Esophagus squamous epithelium (tissue), 5 donors: Measurements from ENCODE around the gene ACOX2. TPM values are rescaled to one million over a fixed set of nuclear protein-coding genes. Genes with fewer than 3 reads are reported as not detected.
A peak's percentile ranks its signal among the peaks of the same experiment; 100 is the strongest.

Source experiments
- DNase-seq: peaks from one replicate; lab custom pipeline; 2025; lab: John Stamatoyannopoulos, UW
- H3K27ac ChIP-seq, 4 donors: fragments of 200-600 bp; sonication (generic); one replicate each; pipeline ENCODE4 v1.5.1; 2016 to 2019; ENCODE audit warnings: mild to moderate bottlenecking in 1 of 4
- H3K27me3 ChIP-seq, 4 donors: fragments of 200-600 bp; sonication (generic); 1 replicate in 3 of 4; 2 replicates in 1 of 4; pipeline versions ENCODE4 v1.5.1 to v1.6.0; 2017 to 2021; ENCODE audit warnings: antibody characterized with exemption in 1 of 4
- H3K36me3 ChIP-seq, 3 donors: fragments of 200-600 bp; sonication (generic); one replicate each; pipeline ENCODE4 v1.5.1; 2016 to 2019
- H3K4me1 ChIP-seq, 3 donors: fragments of 200-600 bp; sonication (generic); one replicate each; pipeline ENCODE4 v1.5.1; 2017 to 2019
- H3K4me3 ChIP-seq, 4 donors: fragments of 200-600 bp; sonication (generic); 1 replicate in 3 of 4; 2 replicates in 1 of 4; pipeline ENCODE4 v1.5.1; 2016 to 2019; ENCODE audit warnings: mild to moderate bottlenecking in 2 of 4, moderate library complexity in 1 of 4
- H3K9me3 ChIP-seq, 3 donors: fragments of 200-600 bp; sonication (generic); one replicate each; pipeline ENCODE4 v1.5.1; 2016 to 2019
- POLR2A ChIP-seq, 4 donors: fragments of 450-650 bp; IDR thresholded peaks; one replicate each; pipeline ENCODE4 v1.6.1; 2017; ENCODE audit warnings: antibody characterized with exemption in 4 of 4, mild to moderate bottlenecking in 4 of 4, moderate library complexity in 3 of 4
- WGBS, 2 donors: methylation state at CpG; one replicate each; pipeline ENCODE4 v1.1.5; 2018; 5-methylcytosine and 5-hydroxymethylcytosine counted together
- intact Hi-C: fragments of 100-400 bp; cut with DNase I; formaldehyde crosslinking; loops from one replicate; pipeline ENCODE4 v1.15.0; 2022
- total RNA-seq, 4 donors: library from RNA; depleted of rRNA; stranded (reverse); fragments of >200 nt; gene quantifications; one replicate each; pipeline ENCODE4 v1.1.0, GENCODE V29; 2016
- TF ChIP-seq, protein P1 (sequence below), 6 experiments: fragments of 450-650 bp in 4 of 6; fragments of 200-600 bp in 2 of 6; sonication (generic) in 2 of 6; IDR thresholded peaks; one replicate each; pipeline ENCODE4 v1.5.1; 2016 to 2019; ENCODE audit warnings: antibody characterized with exemption in 6 of 6, mild to moderate bottlenecking in 4 of 6, moderate library complexity in 4 of 6
- donor health status: DM: yes; HTN: yes; CAD: no.

The ACOX2 gene
- total RNA-seq, 4 donors from 2014 or later, result 5.3 to 14.1 (median 10.0) TPM

DNA sequence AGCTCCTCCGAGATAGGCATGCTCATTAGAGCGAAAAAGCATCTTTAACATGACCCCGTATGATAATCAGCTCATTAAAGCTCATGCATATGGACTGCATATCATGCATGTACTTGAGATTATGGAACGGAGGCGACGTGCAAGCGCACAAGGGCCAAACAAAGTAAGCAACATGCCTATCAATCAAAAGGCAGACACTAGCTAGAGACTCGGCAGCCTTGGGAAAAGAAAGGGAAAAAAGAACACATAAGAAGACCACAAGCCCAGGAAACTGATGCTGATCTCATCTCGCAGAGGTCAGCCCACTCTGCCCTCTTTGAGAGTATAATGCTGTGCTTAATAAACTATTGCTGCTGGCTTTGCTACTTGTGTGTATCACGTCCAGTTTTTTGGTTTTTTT lies 2.6 kb upstream of the ACOX2 start:
- intact Hi-C loops, result no loop called here
- no peak for DNase-seq
- peaks cover 0 to 6% (median 0%) of the 10 kb centered on the region in 3 donors for H3K36me3 ChIP-seq

DNA sequence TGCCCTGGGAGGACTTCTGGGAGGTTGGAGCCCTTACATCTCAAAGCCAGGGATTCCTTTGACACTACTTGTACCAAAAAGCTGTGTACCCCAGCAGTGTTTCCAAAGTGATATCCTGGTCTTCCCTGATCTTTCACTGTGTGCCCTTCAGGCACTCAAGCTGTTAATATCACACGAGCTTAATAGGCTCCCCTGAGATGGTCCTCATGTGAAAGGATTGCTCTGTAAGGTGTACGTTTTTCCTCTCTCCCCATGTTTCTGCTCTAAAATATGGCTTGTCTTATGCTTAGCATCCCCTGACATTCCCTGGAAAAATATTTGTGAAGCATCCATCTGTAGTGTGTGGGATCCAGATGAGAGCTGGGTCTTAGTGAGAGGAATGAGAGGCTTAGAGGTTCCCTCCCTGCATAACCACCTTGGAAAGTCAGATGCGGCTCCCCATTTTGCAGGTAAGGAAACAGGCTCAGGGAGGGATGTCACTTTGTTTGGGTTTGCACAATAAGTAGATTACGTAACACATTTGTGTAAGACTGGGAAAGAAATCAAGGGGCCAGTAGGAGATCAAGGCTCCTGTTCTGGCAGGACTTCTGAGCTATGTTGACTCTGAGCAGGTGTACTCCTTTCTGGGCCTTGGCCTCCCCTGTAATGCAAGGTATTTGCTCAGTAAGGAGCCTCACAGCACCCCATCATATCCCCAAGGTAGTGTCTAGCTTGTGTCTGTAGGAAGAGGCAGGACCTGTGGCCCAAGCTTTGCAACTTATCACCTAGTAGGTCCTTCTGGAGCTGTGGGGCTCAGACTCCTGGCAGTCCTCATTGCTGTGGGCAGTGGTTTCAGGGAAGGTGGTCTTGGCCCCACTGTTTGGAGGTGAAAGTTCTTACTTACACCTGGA lies 667 bp upstream of the ACOX2 start:
- Histone ChIP-seq H3K4me3 (no peak overlapping the region), H3K27me3 (no peaks in the 10 kb centered on the region), H3K4me1 (peaks cover 23 to 38% (median 35%) of the 10 kb centered on the region in 3 donors), H3K27ac (peak overlapping the region; percentile 61 to 88 (median 77)), H3K36me3 (peaks cover 0 to 22% (median 0%) of the 10 kb centered on the region in 3 donors), H3K9me3 (no peaks in the 10 kb centered on the region)
- TF ChIP-seq, protein P1, sequence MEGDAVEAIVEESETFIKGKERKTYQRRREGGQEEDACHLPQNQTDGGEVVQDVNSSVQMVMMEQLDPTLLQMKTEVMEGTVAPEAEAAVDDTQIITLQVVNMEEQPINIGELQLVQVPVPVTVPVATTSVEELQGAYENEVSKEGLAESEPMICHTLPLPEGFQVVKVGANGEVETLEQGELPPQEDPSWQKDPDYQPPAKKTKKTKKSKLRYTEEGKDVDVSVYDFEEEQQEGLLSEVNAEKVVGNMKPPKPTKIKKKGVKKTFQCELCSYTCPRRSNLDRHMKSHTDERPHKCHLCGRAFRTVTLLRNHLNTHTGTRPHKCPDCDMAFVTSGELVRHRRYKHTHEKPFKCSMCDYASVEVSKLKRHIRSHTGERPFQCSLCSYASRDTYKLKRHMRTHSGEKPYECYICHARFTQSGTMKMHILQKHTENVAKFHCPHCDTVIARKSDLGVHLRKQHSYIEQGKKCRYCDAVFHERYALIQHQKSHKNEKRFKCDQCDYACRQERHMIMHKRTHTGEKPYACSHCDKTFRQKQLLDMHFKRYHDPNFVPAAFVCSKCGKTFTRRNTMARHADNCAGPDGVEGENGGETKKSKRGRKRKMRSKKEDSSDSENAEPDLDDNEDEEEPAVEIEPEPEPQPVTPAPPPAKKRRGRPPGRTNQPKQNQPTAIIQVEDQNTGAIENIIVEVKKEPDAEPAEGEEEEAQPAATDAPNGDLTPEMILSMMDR (IDR thresholded peaks at IDR 0.05), result no peak
- TF ChIP-seq POLR2A (IDR thresholded peaks at IDR 0.05), result no peak
- no peak for DNase-seq
- intact Hi-C loops, result no loop called here
- WGBS, 2 donors, result 34 to 40% methylated on average over 4 of the region's 4 CpGs

More for the DNA sequence above, 2.6 kb upstream of the ACOX2 start:
- TF ChIP-seq POLR2A (IDR thresholded peaks at IDR 0.05), result no peak
- TF ChIP-seq, protein P1 (IDR thresholded peaks at IDR 0.05), result no peak
- no peaks in the 10 kb centered on the region for H3K27me3 ChIP-seq
- H3K27ac ChIP-seq, result no peak overlapping the region
- WGBS, 2 donors, result 84 to 88% methylated on average over 10 of the region's 10 CpGs
- peaks cover 23 to 32% (median 28%) of the 10 kb centered on the region in 3 donors for H3K4me1 ChIP-seq
- H3K9me3 ChIP-seq, result no peaks in the 10 kb centered on the region
- H3K4me3 ChIP-seq, result no peak overlapping the region

- DNase-seq, result no peak
- Histone ChIP-seq H3K27ac (peak overlapping the region in 3 of 4 donors; percentile 73 to 88 (median 81)), H3K27me3 (no peaks in the 10 kb centered on the region), H3K36me3 (peaks cover 0 to 36% (median 0%) of the 10 kb centered on the region in 3 donors), H3K9me3 (no peaks in the 10 kb centered on the region), H3K4me3 (peak overlapping the region in 2 of 4 donors; percentile 30 to 56), H3K4me1 (peaks cover 23 to 53% (median 37%) of the 10 kb centered on the region in 3 donors)
- no peak for TF ChIP-seq POLR2A (IDR thresholded peaks at IDR 0.05)
- TF ChIP-seq, protein P1 (IDR thresholded peaks at IDR 0.05), result no peak
- 7 to 13% methylated on average over 2 of the region's 2 CpGs for WGBS, 2 donors
- intact Hi-C loops, result no loop called here
Observed at GRCh38 chr3:58535531-58536500, 1.2 kb downstream of the ACOX2 start.

DNA sequence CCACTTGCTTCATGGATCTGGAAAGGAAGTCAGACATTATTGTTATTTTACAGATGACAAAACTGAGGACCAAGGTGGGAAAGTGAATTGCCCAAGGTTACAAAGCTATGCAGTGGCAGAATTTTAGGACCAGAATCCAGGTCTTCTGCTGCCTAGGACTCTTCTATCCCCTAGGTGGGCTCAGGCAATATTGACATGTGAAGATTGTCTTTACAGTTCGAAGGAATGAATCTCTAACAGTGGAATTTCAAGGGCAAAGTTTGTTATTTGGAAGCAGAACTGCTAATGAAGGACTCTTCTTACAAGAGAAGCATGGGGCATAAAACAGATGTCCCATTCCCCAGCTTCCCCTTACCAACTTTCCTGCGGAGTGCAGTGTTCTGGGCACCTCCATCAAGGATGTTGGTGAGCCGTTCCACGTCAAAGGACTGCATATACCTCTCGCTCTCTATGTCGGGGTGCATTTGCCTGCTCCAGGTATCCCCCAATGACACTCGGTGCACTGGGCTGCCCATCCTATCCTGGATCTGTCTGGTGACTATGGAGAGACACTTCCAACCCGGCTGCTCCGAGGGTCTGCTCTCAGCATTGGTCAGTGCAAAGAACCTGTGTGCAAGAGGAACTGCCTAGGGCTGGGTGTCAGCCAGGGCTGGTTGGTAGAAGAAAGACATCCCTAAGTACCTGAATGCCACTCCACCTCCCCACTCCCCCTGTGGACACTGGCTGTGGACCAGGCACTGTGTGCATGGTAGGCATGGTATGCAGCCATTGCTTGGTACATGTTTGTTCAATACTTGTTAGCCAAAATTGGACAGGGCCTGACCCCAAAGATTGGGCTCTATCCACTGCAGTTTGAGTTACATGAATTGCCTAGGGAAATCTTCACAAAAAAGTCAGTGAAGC lies 2.1 kb downstream of the ACOX2 start:
- H3K27me3 ChIP-seq, result no peaks in the 10 kb centered on the region
- H3K4me1 ChIP-seq, result peaks cover 23 to 53% (median 37%) of the 10 kb centered on the region in 3 donors
- intact Hi-C loops, result loop anchor here (5.0 kb wide), 2 partner anchors 43 to 218 kb away; partner anchors contain the start of gene KCTD6
- no peak overlapping the region for H3K4me3 ChIP-seq
- H3K36me3 ChIP-seq, result peaks cover 0 to 38% (median 4%) of the 10 kb centered on the region in 3 donors
- no peaks in the 10 kb centered on the region for H3K9me3 ChIP-seq
- TF ChIP-seq POLR2A (IDR thresholded peaks at IDR 0.05), result no peak
- TF ChIP-seq, protein P1 (IDR thresholded peaks at IDR 0.05), result no peak
- H3K27ac ChIP-seq, result no peak overlapping the region
- 82 to 92% methylated on average over 8 of the region's 9 CpGs for WGBS, 2 donors
- DNase-seq, result no peak
